GM19438 (cell line): Measurements from ENCODE around the gene SPO11.

Experiments used
- ATAC-seq: cut with Tn5 transposase; IDR thresholded peaks from one replicate; pipeline ENCODE4 v1.9.1; 2021; ENCODE audit warnings: low read depth; ENCODE audit not compliant: unreplicated experiment

The SPO11 gene

DNA sequence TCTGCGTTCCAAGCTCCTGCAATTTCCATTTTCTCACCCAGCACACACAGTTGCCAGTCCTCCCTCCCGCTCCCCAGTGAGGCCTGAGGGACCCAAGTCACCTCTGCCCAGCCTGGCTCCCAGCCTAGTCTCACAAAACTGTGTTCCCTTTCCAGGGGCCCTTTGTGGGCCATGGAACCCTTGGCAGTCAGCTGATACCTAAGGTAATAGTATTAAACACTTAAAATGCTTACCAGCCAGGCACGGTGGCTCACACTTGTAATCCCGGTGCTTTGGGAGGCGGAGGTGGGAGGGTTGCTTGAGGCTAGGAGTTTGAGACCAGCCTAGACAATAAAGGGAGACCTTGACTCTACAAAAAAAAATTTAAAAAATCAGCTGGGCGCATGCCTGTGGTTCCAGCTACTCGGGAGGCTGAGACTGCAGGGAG is 58.4 kb downstream of the SPO11 start:
- ATAC-seq = no peak

DNA sequence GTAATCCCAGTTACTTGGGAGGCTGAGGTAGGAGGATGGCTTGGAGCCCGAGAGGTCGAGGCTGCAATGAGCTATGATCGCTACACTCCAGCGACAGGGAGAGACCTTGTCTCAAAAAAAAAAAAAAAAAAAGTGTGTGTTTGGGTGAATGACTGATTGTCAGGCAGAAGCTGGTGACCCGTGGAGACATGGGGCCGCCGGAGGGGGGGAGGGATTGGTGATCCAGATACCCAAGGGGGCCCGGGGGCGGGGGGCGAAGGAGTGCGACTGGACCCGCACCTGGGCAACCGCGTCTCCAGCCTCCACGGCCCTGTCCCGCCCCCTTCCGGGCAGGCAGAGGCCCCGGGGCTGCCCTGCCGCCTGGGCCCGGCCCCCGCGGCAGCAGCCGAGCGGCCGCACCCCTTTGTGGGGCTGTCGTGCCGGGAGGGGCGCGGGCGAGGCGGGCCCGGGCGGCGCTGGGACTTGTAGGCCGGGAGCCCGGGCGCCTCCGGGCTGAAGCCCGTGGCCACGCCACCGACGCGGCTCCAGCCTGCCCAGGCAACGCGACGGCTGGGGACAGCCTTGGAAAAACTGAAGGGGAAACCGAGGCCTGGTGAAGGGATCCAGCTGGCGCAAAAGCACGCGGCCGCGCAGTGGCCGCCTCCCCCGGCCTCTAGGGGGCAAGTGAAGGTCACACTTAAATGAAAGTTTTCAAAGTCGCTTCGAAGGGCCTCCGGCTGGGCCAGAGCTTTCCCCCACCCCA is 59.5 kb downstream of the SPO11 start:
- ATAC-seq = no peak

DNA sequence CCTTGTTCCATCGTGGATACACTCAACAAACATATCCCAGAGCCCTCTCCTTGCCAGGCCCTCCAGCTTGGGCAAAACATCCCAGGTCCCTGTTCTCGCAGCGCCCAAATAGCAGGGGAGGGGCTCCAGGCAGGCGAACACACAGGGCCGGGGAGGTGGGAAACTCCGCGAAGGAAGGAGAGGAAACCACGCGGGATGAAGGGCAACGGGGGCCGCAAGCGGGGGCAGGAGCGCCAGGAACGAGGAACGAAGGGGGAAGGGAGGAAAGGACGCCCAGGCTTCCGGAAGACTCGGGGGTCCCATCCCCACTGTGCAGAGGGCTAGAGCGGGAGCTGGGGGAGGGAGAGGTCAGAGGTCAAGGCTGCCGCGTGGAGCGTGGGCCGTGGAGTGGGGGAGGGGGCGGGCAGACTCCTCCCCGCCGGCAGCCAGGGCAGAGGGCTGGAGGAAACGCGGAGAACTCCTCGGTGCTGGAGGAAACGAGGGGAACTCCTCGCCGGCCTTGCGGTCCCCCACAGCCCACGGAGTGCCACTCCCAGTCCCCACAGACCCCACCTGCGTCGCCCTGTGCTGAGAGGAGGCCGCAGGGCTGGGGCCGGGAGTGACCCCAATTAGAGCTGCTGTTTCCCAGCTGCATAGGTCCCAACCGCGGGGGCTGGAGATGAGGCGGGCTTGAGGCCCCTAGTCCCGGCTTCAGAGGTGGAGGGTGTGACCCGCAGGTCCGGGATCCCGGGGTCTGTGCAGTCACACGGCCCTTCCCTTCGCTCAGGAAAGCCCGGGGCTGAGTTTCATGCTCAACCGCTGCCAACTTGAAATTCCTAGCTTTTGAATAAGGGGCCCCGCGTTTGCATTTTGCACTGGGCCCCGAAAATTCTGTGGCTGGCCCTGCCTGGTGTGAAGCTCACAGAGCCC is 60.3 kb downstream of the SPO11 start:
- no peak for ATAC-seq

DNA sequence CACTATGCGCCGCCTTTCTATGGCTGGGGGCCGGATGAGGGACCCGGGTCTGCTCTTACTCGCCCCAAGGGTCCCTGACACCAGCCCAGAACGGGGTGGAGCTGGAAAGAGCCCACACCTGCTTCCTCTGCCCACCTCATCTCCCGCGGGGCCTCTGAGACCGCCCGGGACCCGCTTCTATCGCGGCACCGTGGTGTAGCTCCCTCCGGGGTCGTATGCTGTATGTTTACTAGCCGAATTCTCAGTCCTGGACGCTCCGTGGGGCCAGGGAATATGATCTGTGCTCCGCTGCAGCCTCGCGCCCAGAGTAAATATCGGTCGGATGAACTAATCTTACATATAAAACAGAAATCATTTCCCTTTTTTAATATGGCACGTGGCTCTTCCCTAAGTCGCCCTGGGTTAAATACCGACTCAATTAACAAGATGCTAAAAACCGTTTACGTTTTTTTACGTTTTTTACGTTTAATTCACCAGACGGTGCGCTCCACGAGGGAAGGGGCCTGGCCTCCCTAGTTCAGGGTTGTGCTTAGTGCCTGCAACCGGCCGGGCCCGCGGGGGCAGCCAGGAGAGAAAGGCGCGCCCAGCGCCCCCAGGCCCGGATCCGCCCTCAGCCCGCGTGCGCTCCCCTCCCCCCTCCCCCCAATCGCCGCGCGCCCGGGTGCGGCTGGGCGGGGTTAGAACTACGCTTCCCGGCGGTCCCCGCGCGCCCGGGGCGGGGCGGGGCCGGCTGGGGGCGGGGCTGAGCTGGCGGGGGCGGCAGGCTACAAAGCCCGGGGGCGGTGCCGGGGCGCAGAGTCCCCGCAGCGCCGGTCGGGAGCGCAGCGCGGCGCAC is 61.2 kb downstream of the SPO11 start, which contains the start of gene RBM38:
Gene RBM38 (plus strand): TSS at position 793 of the 835 bp plus-strand sequence. CDS start 186 bp downstream, outside the sequence.
- peak; percentile 41 for ATAC-seq

DNA sequence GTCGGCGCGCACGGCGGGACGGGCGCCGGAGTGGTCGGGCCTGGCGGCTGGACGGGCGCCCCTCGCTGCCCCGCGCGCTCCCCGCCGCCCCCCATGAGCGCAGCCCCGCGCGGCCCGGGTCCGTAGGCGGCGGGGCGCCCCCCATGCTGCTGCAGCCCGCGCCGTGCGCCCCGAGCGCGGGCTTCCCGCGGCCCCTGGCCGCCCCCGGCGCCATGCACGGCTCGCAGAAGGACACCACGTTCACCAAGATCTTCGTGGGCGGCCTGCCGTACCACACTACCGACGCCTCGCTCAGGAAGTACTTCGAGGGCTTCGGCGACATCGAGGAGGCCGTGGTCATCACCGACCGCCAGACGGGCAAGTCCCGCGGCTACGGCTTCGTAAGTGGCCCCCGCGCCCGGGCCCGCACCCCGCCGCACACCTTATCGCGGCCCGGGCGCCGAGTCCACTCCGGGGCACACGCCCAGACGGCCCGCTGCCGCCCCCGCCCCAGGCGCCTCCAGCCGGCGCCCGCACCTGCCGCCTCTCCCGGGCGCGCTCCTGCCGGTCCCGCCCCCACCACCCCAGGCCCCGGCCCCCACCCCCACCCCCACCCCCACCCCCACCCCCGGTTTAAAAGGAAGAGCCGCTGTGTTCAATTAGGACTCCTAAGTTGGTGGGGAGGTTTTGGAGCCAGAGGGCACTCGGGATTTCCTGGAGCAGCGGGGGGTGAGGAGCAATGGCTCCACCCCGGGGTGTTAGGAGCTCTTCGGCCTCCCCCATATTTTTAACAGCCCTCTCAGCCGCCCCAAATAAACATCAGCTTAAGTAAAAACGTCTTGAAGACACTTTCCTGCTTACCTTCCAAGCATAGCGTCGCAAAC is 62.1 kb downstream of the SPO11 start:
- ATAC-seq = no peak

DNA sequence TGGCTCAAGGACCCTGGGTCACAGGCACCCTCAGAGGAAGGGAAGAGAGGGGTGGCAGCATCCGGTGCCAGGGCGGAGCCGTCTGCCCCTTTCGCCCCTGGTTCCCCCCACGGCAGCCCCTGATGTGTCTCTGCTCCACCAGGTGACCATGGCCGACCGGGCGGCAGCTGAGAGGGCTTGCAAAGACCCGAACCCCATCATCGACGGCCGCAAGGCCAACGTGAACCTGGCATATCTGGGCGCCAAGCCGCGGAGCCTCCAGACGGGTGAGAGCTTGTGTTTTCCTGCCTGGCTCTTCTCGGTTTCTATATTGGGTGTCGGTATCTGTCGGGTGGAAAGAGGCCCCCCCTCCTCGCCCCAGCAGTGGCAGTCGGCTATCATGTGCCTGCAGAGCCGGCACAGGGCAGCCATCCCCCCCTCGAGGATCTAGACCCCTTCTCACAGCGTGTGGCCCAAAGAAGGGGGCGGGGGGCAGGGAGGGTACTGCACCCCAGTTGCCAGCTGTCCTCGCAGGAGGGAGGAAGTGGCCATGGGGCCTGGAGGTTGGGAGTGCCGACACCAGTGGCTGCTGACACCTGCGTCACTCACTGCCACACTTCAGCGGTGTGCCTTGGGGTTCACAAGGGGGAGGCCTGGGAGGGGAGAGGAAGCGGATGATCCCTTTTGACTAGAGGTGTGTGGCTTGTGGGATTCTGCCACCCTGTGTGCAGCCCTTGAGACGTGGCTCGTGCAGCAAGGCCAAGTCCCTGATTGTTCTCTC is 63.1 kb downstream of the SPO11 start:
- no peak for ATAC-seq
